Mucosa of descending colon (tissue), 3 donors: ENCODE results near the gene SLC9A3. TPM values are rescaled to one million over a fixed set of nuclear protein-coding genes. Genes with fewer than 3 reads are reported as not detected.

Source experiments
- ATAC-seq: fragments of 200-7000 bp; cut with Tn5 transposase; one replicate; pipeline ENCODE4 v1.9.1; 2020; ENCODE audit warnings: mild to moderate bottlenecking, moderate library complexity
- DNase-seq, 3 donors: peaks; one replicate each; pipeline ENCODE4 v3.0.0-alpha.2; 2020
- H3K36me3 ChIP-seq: fragments of 200-600 bp; one replicate; pipeline ENCODE4 v1.8.0; 2021; ENCODE audit warnings: low read depth, mild to moderate bottlenecking
- H3K4me1 ChIP-seq: fragments of 200-600 bp; one replicate; pipeline ENCODE4 v1.8.0; 2021; ENCODE audit warnings: low read depth, mild to moderate bottlenecking
- H3K4me3 ChIP-seq: fragments of 200-600 bp; one replicate; pipeline ENCODE4 v1.8.0; 2021; ENCODE audit warnings: mild to moderate bottlenecking
- H3K9me3 ChIP-seq: fragments of 200-600 bp; one replicate; pipeline ENCODE4 v1.8.0; 2021; ENCODE audit warnings: mild to moderate bottlenecking
- CTCF ChIP-seq: fragments of 200-600 bp; IDR thresholded peaks from one replicate; pipeline ENCODE4 v1.8.0; 2022; ENCODE audit warnings: antibody characterized with exemption, mild to moderate bottlenecking
- intact Hi-C, 2 donors: fragments of 100-400 bp; cut with DNase I in 1 of 2; cut with micrococcal nuclease in 1 of 2; formaldehyde crosslinking; loops; one replicate each; pipeline versions ENCODE4 v1.11.0 to v1.11.1; 2022; cut with DNase I, micrococcal nuclease
- total RNA-seq, 3 donors: library from RNA; stranded (reverse); fragmentation: NEBNext Ultra II Directional in 2 of 3; extraction: Animal tissue kit (Norgen Biotek cat#: 25700) in 2 of 3; gene quantifications; one replicate each; pipeline versions ENCODE4 v1.2.1 to v1.2.4, GENCODE V29; 2021 to 2023
- donor health status: DM: no; HTN: no; CAD: no; lungs with moderate emphysema.
- donor health status: DM: no; HTN: no; CAD: no.
- donor health status: DM: no; HTN: yes; CAD: no.

Gene SLC9A3
- total RNA-seq, 3 donors from 2014 or later, result 29.2 to 272 (median 77.7) TPM

GRCh38 chr5:528629-529511 is 4.6 kb upstream of the SLC9A3 start:
- H3K36me3 ChIP-seq, result no peaks in the 10 kb centered on the region

GRCh38 chr5:527646-528628 is 3.7 kb upstream of the SLC9A3 start:
- intact Hi-C loops, result no loop called here
- peak in 1 of 3 donors; percentile 47 for DNase-seq
- TF ChIP-seq CTCF, result no peak
- no peaks in the 10 kb centered on the region for H3K36me3 ChIP-seq
- H3K4me3 ChIP-seq, result no peak overlapping the region
- ATAC-seq, result no peak
- peaks cover 5% of the 10 kb centered on the region for H3K4me1 ChIP-seq
- H3K9me3 ChIP-seq, result no peaks in the 10 kb centered on the region

More at GRCh38 chr5:528629-529511, 4.6 kb upstream of the SLC9A3 start:
- peaks cover 1% of the 10 kb centered on the region for H3K4me1 ChIP-seq
- TF ChIP-seq CTCF, result no peak
- H3K4me3 ChIP-seq, result no peak overlapping the region
- H3K9me3 ChIP-seq, result no peaks in the 10 kb centered on the region
- intact Hi-C loops, result no loop called here
- ATAC-seq (no peak), DNase-seq (peak in 1 of 3 donors; percentile 41)

GRCh38 chr5:526456-527088 is 2.3 kb upstream of the SLC9A3 start:
- Histone ChIP-seq H3K9me3 (no peaks in the 10 kb centered on the region), H3K4me1 (peaks cover 5% of the 10 kb centered on the region), H3K4me3 (no peak overlapping the region), H3K36me3 (no peaks in the 10 kb centered on the region)
- ATAC-seq (no peak), DNase-seq (peak in 1 of 3 donors; percentile 19)
- intact Hi-C loops, result no loop called here
- no peak for TF ChIP-seq CTCF

GRCh38 chr5:525916-526315 is 1.7 kb upstream of the SLC9A3 start:
- H3K9me3 ChIP-seq, result no peaks in the 10 kb centered on the region
- H3K36me3 ChIP-seq, result no peaks in the 10 kb centered on the region
- no peak for ATAC-seq
- peaks cover 5% of the 10 kb centered on the region for H3K4me1 ChIP-seq
- no peak for TF ChIP-seq CTCF
- intact Hi-C loops, result no loop called here
- DNase-seq, result no peak
- H3K4me3 ChIP-seq, result no peak overlapping the region

- DNase-seq (peak in 1 of 3 donors; percentile 36), ATAC-seq (no peak)
- no peaks in the 10 kb centered on the region for H3K36me3 ChIP-seq
- H3K9me3 ChIP-seq, result no peaks in the 10 kb centered on the region
- intact Hi-C loops, result no loop called here
- no peak for TF ChIP-seq CTCF
- no peak overlapping the region for H3K4me3 ChIP-seq
- peaks cover 5% of the 10 kb centered on the region for H3K4me1 ChIP-seq
Observed at GRCh38 chr5:524973-525761, 918 bp upstream of the SLC9A3 start.
